Right hindlimb (tissue), 1 donor: ENCODE measurements around the gene ABCC9.

Source experiments
- DNase-seq: peaks from one replicate; pipeline ENCODE4 v3.0.0-alpha.2; 2018

Gene ABCC9

GRCh38 chr12:21940549-21941505, at the start of gene ABCC9:
TSS of gene ABCC9 (minus strand) at chr12:21941426. CDS start at chr12:21936674, 4,752 bp downstream.
- peak; percentile 85 for DNase-seq

GRCh38 chr12:21989819-21990412, 48.7 kb upstream of the ABCC9 start:
- no peak for DNase-seq

GRCh38 chr12:21988619-21989018, 47.4 kb upstream of the ABCC9 start:
- DNase-seq: no peak

- no peak for DNase-seq
These were observed 46.5 kb upstream of the ABCC9 start for GRCh38 chr12:21987755-21988154.

GRCh38 chr12:21985155-21985554, 43.9 kb upstream of the ABCC9 start:
- DNase-seq: no peak

GRCh38 chr12:21984375-21984774, 43.1 kb upstream of the ABCC9 start:
- DNase-seq: no peak

GRCh38 chr12:21983095-21983494, 41.9 kb upstream of the ABCC9 start:
- no peak for DNase-seq

GRCh38 chr12:21980544-21980943, 39.3 kb upstream of the ABCC9 start:
- no peak for DNase-seq

- no peak for DNase-seq
These were observed 34.1 kb upstream of the ABCC9 start for GRCh38 chr12:21975293-21975692.

- DNase-seq: no peak
These were observed 32.0 kb upstream of the ABCC9 start for GRCh38 chr12:21973221-21973620.

GRCh38 chr12:21972055-21972454, 30.8 kb upstream of the ABCC9 start:
- DNase-seq: no peak

GRCh38 chr12:21971344-21971743, 30.1 kb upstream of the ABCC9 start:
- no peak for DNase-seq

GRCh38 chr12:21962821-21963220, 21.6 kb upstream of the ABCC9 start:
- DNase-seq: no peak

GRCh38 chr12:21962236-21962635, 21.0 kb upstream of the ABCC9 start:
- DNase-seq: no peak

GRCh38 chr12:21950649-21951048, 9.4 kb upstream of the ABCC9 start:
- DNase-seq: no peak

- DNase-seq: no peak
These were observed 7.8 kb upstream of the ABCC9 start for GRCh38 chr12:21949036-21949435.

- no peak for DNase-seq
These were observed 5.8 kb upstream of the ABCC9 start for GRCh38 chr12:21946983-21947382.

GRCh38 chr12:21945002-21945401, 3.8 kb upstream of the ABCC9 start:
- DNase-seq: no peak

GRCh38 chr12:21942377-21942703, 1.1 kb upstream of the ABCC9 start:
- DNase-seq: no peak

- DNase-seq: peak; percentile 68
These were observed 515 bp upstream of the ABCC9 start for GRCh38 chr12:21941506-21942376.

- DNase-seq: peak; percentile 30
These were observed 1.8 kb downstream of the ABCC9 start for GRCh38 chr12:21939435-21939834.

- DNase-seq: no peak
These were observed 2.3 kb downstream of the ABCC9 start for GRCh38 chr12:21938879-21939278.

GRCh38 chr12:21934173-21934572, 7.1 kb downstream of the ABCC9 start:
- no peak for DNase-seq
